ENCODE measurements around the gene DDN.

Gene DDN

DNA sequence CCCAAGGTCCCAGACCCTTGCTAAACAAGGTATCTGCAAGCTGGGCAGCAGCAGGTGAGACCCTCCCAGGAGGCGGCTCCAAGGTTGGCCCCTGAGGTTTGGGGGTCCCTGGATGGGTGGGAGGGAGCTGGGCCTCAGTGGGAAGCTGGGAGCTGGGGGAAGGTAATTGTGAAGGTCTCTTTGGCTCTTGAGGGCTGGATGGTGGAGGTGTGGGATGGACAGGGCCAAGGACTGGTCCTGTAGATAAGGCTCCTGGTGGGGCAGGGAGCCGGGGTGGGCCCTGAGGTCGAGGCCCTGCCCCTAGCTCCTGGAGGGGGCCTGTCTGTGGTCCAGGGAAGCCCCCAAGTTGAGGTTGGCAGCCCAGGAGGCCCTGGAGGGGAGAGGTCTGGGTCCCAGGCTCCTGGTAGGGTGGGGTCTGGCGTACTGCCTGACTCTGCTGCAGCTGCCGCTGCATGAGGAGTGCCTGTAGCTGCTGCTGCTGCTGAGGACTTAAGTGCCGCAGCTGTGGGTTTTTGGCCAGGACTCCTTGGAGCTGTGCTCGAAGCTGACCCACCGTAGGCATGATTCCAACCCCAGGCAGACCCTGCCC is 32.5 kb upstream of the DDN start:
- no peak for TF ChIP-seq CTCF (conservative IDR thresholded peaks at IDR 0.05; ENCODE audit: low read depth, low read length)
- no peak overlapping the region for H3K4me3 ChIP-seq (ENCODE audit: low read length)

DNA sequence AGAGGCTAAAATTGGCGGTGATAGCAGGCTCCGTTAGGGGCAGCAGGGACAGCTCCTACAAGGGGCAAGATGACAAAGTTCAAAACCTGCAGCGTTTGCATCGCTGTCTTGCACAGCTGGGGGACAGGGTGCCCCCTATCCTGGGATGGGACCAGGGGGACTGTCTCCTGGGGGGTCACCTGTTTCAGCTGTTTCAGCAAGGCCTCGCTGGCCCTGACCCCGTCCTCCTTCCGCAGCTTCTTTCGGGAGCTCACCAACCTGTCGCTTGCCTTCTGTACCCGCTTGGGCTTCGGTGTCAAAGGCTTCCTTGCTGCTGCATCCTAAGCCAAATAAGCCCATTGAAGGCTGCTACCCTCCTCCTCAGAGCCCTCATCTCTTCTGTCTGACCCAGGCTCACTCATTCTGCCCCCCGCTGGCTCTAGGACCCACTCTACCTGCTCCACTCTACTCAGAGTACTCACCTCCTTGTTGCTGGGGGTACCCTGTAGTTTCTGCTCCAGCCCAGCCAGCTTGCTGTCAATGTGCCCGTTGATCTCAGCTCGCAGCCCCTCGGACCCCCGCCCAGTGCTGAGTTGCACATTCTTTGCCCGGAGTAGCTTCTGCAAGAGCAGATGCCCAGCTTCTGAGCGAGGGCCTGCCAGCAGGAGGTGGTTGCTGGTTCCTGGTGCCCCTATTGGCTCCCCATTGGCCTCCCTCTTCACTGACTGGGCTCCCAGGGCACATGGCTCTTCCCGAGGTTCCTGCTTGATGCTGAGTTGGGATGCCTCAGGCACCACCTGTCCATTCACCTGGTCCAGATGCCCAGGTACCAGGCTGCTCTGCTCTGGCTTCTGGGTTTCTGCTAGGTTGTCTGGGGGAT is 31.8 kb upstream of the DDN start:
- TF ChIP-seq CTCF (conservative IDR thresholded peaks at IDR 0.05; ENCODE audit: low read depth, low read length) = no peak
- H3K4me3 ChIP-seq (ENCODE audit: low read length) = no peak overlapping the region
- no peak for DNase-seq (ENCODE audit: low read depth)

More for the DNA sequence above, 32.5 kb upstream of the DDN start:
- DNase-seq (ENCODE audit: low read depth) = no peak

DNA sequence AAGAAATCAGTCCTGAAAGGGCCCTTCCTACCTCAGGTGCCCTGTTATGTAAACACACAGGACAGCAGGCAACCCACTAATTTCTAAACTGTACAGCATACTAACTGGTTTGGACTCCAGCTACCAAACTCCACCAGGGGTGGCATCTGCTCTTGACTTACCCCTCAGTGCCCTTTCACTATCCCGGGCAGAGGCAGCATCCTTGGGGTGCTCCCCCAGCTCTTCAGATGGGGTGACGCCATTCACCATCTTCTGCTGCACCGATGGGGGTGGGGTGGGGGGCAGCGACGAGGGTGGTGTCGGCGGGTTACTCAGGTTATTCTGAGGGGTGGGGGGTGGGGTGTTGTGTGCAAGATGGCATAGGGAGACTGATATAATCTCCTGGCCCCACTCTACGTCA is 30.9 kb upstream of the DDN start:
- no peak for TF ChIP-seq CTCF (conservative IDR thresholded peaks at IDR 0.05; ENCODE audit: low read depth, low read length)
- no peak for DNase-seq (ENCODE audit: low read depth)
- H3K4me3 ChIP-seq (ENCODE audit: low read length) = no peak overlapping the region

- no peak for TF ChIP-seq CTCF (conservative IDR thresholded peaks at IDR 0.05; ENCODE audit: low read depth, low read length)
- DNase-seq (ENCODE audit: low read depth) = no peak
- H3K4me3 ChIP-seq (ENCODE audit: low read length) = no peak overlapping the region
These were observed 29.6 kb upstream of the DDN start for GRCh38 chr12:49028666-49029275.

GRCh38 chr12:49027846-49028555 is 28.8 kb upstream of the DDN start:
- no peak overlapping the region for H3K4me3 ChIP-seq (ENCODE audit: low read length)
- DNase-seq (ENCODE audit: low read depth) = no peak
- no peak for TF ChIP-seq CTCF (conservative IDR thresholded peaks at IDR 0.05; ENCODE audit: low read depth, low read length)

- H3K4me3 ChIP-seq (ENCODE audit: low read length) = no peak overlapping the region
These were observed 27.7 kb upstream of the DDN start for GRCh38 chr12:49026678-49027480.

More at GRCh38 chr12:49026678-49027480, 27.7 kb upstream of the DDN start:
- no peak for TF ChIP-seq CTCF (conservative IDR thresholded peaks at IDR 0.05; ENCODE audit: low read depth, low read length)
- no peak for DNase-seq (ENCODE audit: low read depth)
